Transverse colon (tissue), 4 donors: ENCODE measurements around the gene CEP95. TPM values are rescaled to one million over a fixed set of nuclear protein-coding genes. Genes with fewer than 3 reads are reported as not detected.
A peak's percentile ranks its signal among the peaks of the same experiment; 100 is the strongest.

Source experiments
- DNase-seq: peaks from one replicate; pipeline ENCODE4 v3.0.0-alpha.2; 2019
- H3K27ac ChIP-seq, 4 donors: fragments of 200-600 bp; sonication (generic); 2 replicates each; pipeline ENCODE4 v1.5.1; 2016 to 2018; ENCODE audit warnings: inconsistent platforms in 4 of 4
- H3K27me3 ChIP-seq: fragments of 200-600 bp; sonication (generic); 2 replicates; pipeline ENCODE4 v1.5.1; 2017; ENCODE audit warnings: inconsistent platforms
- H3K36me3 ChIP-seq, 4 donors: fragments of 200-600 bp; sonication (generic); 2 replicates each; pipeline ENCODE4 v1.5.1; 2017 to 2019; ENCODE audit warnings: inconsistent platforms in 4 of 4
- H3K4me1 ChIP-seq, 4 donors: fragments of 200-600 bp; sonication (generic); 2 replicates each; pipeline ENCODE4 v1.5.1; 2017 to 2020; ENCODE audit warnings: inconsistent platforms in 4 of 4
- H3K4me3 ChIP-seq, 4 donors: fragments of 200-600 bp; sonication (generic); 1 replicate in 1 of 4; 2 replicates in 3 of 4; pipeline versions ENCODE4 v1.5.1 to v1.6.1; 2017 to 2019; ENCODE audit warnings: inconsistent platforms in 4 of 4
- H3K9me3 ChIP-seq, 2 donors: fragments of 200-600 bp; sonication (generic); 2 replicates each; pipeline ENCODE4 v1.5.1; 2017 to 2019; ENCODE audit warnings: inconsistent platforms in 2 of 2
- EP300 ChIP-seq: sonication (generic); formaldehyde crosslinking; IDR thresholded peaks from one replicate; pipeline ENCODE4 v1.6.1; 2017; ENCODE audit warnings: antibody characterized with exemption, low read depth
- POLR2A ChIP-seq: fragments of 450-650 bp; IDR thresholded peaks from one replicate; pipeline ENCODE4 v1.6.1; 2016; ENCODE audit warnings: antibody characterized with exemption, mild to moderate bottlenecking, moderate library complexity
- POLR2AphosphoS5 ChIP-seq, 3 donors: sonication (generic); formaldehyde crosslinking; IDR thresholded peaks; one replicate each; pipeline ENCODE4 v1.6.1; 2016; ENCODE audit warnings: antibody characterized with exemption in 3 of 3
- WGBS, 2 donors: methylation state at CpG; one replicate each; pipeline ENCODE4 v1.1.5; 2018; ENCODE audit warnings: low coverage in 1 of 2; 5-methylcytosine and 5-hydroxymethylcytosine counted together
- in situ Hi-C, 4 donors: fragments of 200-750 bp; cut with MboI; loops; one replicate each; pipeline versions ENCODE4 v1.15.0 to v1.15.1; 2017; ENCODE audit warnings: low sequenced_read_pairs in 3 of 4, low pct_ligation_motif_present in 1 of 4, low pct_unique_long_range_greater_than_20kb in 1 of 4
- intact Hi-C: fragments of 100-400 bp; cut with DNase I; formaldehyde crosslinking; loops from one replicate; pipeline ENCODE4 v1.15.1; 2023; ENCODE audit warnings: low total_unique reads
- total RNA-seq, 4 donors: library from RNA; depleted of rRNA; stranded (reverse); fragments of >200 nt; gene quantifications; one replicate each; pipeline ENCODE4 v1.1.0, GENCODE V29; 2016
- TF ChIP-seq, protein P1 (sequence below), 5 experiments: fragments of 200-600 bp in 3 of 5; fragments of 450-650 bp in 2 of 5; sonication (generic) in 3 of 5; IDR thresholded peaks; 1 replicate in 2 of 5; 2 replicates in 3 of 5; pipeline ENCODE4 v1.5.1; 2016 to 2017; ENCODE audit warnings: antibody characterized with exemption in 5 of 5, inconsistent platforms in 3 of 5, mild to moderate bottlenecking in 2 of 5, moderate library complexity in 1 of 5

Gene CEP95, protein sequence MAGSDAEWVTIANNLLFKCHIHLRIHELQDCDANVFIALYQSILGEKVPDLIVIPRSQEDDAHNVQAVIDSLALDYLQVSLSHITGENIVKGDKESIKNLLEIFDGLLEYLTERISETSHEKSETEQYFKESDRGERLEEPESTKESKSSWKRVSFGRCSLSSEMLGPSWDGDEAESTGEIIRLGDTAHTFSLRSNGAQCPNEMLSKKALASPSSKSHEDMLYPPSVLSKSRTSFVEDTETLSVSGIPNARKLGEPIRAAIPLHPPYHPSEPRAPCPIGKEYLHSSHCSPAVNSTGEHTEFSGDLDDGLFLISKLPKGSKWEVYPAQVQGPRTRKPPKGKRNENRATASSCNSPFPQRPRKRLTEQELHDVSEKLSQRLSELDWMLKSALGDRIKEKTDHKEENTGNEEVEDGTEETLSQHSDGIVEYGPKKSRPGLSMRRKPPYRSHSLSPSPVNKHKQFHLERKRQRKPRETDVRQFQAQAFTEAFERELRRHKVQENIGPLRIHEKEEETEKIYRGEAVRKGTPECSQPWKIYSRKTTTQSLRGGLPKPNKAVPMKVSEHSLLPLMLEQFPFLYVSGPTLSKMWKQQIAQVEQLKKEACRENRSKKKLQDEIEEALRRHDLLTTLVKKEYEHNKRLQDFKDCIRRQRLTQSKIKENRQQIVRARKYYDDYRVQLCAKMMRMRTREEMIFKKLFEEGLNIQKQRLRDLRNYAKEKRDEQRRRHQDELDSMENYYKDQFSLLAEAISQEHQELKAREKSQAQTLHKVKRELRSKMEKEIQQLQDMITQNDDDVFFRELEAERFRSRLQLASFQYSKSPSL
- 10 to 100 TPM; 33.8 to 82.9 (median 46.1) TPM for total RNA-seq

- TF ChIP-seq POLR2A, result peak; percentile 94
- TF ChIP-seq EP300, result peak; percentile 6
- peak; percentile 87 to 98 (median 96) for TF ChIP-seq POLR2AphosphoS5 (IDR thresholded peaks at IDR 0.05)
- TF ChIP-seq, protein P1, sequence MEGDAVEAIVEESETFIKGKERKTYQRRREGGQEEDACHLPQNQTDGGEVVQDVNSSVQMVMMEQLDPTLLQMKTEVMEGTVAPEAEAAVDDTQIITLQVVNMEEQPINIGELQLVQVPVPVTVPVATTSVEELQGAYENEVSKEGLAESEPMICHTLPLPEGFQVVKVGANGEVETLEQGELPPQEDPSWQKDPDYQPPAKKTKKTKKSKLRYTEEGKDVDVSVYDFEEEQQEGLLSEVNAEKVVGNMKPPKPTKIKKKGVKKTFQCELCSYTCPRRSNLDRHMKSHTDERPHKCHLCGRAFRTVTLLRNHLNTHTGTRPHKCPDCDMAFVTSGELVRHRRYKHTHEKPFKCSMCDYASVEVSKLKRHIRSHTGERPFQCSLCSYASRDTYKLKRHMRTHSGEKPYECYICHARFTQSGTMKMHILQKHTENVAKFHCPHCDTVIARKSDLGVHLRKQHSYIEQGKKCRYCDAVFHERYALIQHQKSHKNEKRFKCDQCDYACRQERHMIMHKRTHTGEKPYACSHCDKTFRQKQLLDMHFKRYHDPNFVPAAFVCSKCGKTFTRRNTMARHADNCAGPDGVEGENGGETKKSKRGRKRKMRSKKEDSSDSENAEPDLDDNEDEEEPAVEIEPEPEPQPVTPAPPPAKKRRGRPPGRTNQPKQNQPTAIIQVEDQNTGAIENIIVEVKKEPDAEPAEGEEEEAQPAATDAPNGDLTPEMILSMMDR (IDR thresholded peaks at IDR 0.05), result no peak
- Histone ChIP-seq H3K9me3 (no peaks in the 10 kb centered on the region), H3K27ac (peak within 1 kb of the TSS; percentile 99 to 100 (median 100)), H3K36me3 (peaks cover 0 to 40% (median 23%) of the 10 kb centered on the region in 4 donors), H3K27me3 (no peaks in the 10 kb centered on the region), H3K4me3 (peak within 1 kb of the TSS; percentile 78 to 95 (median 92)), H3K4me1 (peaks cover 24 to 51% (median 35%) of the 10 kb centered on the region in 4 donors)
- 0% methylated on average over 59 of the region's 77 CpGs; no CpG with 5 or more reads in 1 of the 2 donors for WGBS, 2 donors
- peak; percentile 95 for DNase-seq
- in situ Hi-C loops, result no loop called here
- intact Hi-C loops, result no loop called here
These were observed at the start of gene CEP95 for GRCh38 chr17:64506576-64507412. Gene CEP95, plus strand, starts transcription at chr17:64506977. Its CDS starts 121 bp downstream, at chr17:64507098.

DNA sequence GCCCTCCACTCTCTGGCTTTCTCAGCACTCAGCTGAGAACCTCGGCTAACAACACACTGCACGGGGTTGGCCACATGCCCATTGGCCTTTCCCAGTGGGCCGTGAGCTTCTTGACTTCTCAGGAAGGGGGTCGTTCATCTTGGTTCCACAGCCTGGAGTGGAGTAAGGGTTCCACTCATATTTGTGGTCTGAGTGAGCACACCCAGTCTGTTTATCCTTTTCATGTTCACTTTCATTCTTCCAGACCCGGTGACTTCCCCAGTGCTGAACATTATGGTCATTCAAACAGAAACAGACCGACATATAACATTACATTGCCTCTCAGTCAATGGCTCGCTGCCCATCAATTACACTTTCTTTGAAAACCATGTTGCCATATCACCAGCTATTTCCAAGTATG is 49.6 kb upstream of the CEP95 start:
- 70 to 77% methylated on average over 6 to 7 of the region's 7 CpGs for WGBS, 2 donors
- intact Hi-C loops, result no loop called here

DNA sequence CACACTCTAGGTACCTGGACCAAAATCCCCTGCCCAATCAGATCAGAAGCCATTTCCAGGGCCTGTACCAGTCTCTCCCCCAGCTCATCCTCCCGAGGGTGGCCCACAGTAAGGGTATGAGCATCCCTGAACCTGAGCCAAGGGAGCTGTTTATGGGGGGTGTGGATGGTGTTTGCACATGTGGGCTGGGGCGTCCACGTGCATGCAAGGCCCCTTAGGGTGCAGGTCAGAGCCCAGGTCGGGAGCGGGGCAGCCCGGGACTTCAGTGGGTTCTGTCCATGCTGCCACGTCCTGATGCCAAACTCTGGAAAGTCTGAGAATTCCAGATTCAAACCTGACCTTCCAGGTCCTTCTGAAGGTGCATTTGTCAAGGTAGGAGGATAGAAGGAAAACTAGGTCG is 48.0 kb upstream of the CEP95 start:
- Histone ChIP-seq H3K4me3 (no peak overlapping the region), H3K4me1 (peaks cover 0 to 12% (median 0%) of the 10 kb centered on the region in 4 donors), H3K27ac (no peak overlapping the region), H3K9me3 (no peaks in the 10 kb centered on the region), H3K36me3 (no peaks in the 10 kb centered on the region), H3K27me3 (no peaks in the 10 kb centered on the region)
- in situ Hi-C loops (no loop called here), intact Hi-C loops (no loop called here)
- TF ChIP-seq POLR2AphosphoS5 (IDR thresholded peaks at IDR 0.05) (no peak), EP300 (no peak), POLR2A (no peak)
- TF ChIP-seq, protein P1 (IDR thresholded peaks at IDR 0.05), result no peak
- no peak for DNase-seq
- WGBS, 2 donors, result 40 to 74% methylated on average over 1 to 8 of the region's 8 CpGs

More for the DNA sequence above, 49.6 kb upstream of the CEP95 start:
- TF ChIP-seq EP300 (no peak), POLR2A (no peak), POLR2AphosphoS5 (IDR thresholded peaks at IDR 0.05) (no peak)
- TF ChIP-seq, protein P1 (IDR thresholded peaks at IDR 0.05), result no peak
- in situ Hi-C loops, result no loop called here
- no peaks in the 10 kb centered on the region for H3K36me3 ChIP-seq
- peaks cover 0 to 12% (median 0%) of the 10 kb centered on the region in 4 donors for H3K4me1 ChIP-seq
- no peak overlapping the region for H3K27ac ChIP-seq
- H3K27me3 ChIP-seq, result no peaks in the 10 kb centered on the region
- H3K9me3 ChIP-seq, result no peaks in the 10 kb centered on the region
- no peak for DNase-seq
- H3K4me3 ChIP-seq, result no peak overlapping the region
